Osteocyte (in vitro differentiated cells): ENCODE measurements around the gene RGS12. TPM values are rescaled to one million over a fixed set of nuclear protein-coding genes. Genes with fewer than 3 reads are reported as not detected.

ENCODE experiments used
- DNase-seq: peaks from one replicate; pipeline ENCODE4 v3.0.0; 2021; ENCODE audit warnings: mixed read lengths; ENCODE audit not compliant: unreplicated experiment; ENCODE audit errors: extremely low spot score
- H3K27ac Mint-ChIP-seq: one replicate; pipeline ENCODE4 v1.8.0; 2021; ENCODE audit warnings: mild to moderate bottlenecking, mixed read lengths; ENCODE audit not compliant: unreplicated experiment
- H3K27me3 Mint-ChIP-seq: one replicate; pipeline ENCODE4 v1.8.0; 2021; ENCODE audit warnings: mixed read lengths; ENCODE audit not compliant: unreplicated experiment
- H3K36me3 Mint-ChIP-seq: one replicate; pipeline ENCODE4 v1.8.0; 2021; ENCODE audit warnings: mixed read lengths; ENCODE audit not compliant: unreplicated experiment
- H3K4me1 Mint-ChIP-seq: one replicate; pipeline ENCODE4 v1.8.0; 2021; ENCODE audit warnings: mixed read lengths; ENCODE audit not compliant: unreplicated experiment
- H3K4me3 Mint-ChIP-seq: one replicate; pipeline ENCODE4 v1.8.0; 2021; ENCODE audit warnings: mild to moderate bottlenecking, moderate library complexity, mixed read lengths; ENCODE audit not compliant: unreplicated experiment
- H3K9me3 Mint-ChIP-seq: one replicate; pipeline ENCODE4 v1.8.0; 2021; ENCODE audit warnings: mixed read lengths; ENCODE audit not compliant: unreplicated experiment
- total RNA-seq: library from RNA; stranded (reverse); gene quantifications from 2 replicates; pipeline ENCODE4 v1.2.1, GENCODE V29; 2021
- TF ChIP-seq, protein P1 (sequence below): fragments of 200-600 bp; sonication (generic); IDR thresholded peaks from 2 replicates; pipeline ENCODE4 v1.5.0; 2021; ENCODE audit warnings: antibody characterized with exemption, mild to moderate bottlenecking, moderate library complexity

RGS12 gene
- total RNA-seq, 1 donor from 2014 or later: 32.5 TPM

DNA sequence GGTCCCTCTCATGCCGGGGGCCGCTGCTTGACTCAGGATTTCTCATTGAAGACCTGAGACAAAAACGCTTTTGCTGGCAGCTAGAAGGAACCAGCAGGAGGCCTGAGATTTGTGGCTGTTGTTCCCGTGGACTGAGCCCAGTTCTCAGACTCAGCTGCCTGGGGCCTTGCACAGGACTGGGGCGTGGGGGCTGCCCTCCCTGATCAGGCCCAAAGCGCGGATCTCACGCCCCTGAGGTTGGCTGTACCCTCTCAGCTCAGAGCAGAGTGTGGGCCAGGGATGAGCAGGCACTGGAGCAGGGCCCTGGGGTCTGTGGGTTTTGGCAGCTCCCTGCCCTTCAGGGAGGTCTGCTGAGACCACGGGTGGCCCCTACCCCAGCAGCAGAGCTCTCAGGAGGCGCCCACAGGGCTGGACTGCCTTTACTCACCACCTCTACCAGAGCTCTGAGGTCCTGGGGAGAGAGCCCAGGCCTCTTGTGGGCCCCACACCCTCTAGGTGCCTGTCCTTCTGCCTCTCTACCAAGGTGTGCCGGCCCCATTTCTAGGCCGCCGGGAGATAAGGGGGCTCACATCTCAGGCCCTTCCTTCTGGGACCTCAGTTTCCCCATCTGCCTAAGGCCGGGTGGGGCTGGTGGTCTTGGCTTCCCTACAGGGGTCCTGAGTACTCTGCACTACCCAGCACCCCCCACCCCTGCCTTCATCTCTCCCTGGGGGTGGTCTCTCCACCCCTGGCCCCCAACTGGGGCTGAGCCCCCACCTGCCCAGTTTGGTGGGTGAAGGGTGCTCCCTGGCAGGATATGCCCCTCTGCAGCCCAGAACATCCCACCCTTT lies 38.3 kb upstream of the RGS12 start:
- Mint-ChIP-seq H3K4me1 (no peaks in the 10 kb centered on the region), H3K27ac (no peak overlapping the region), H3K4me3 (no peak overlapping the region), H3K27me3 (no peaks in the 10 kb centered on the region), H3K36me3 (no peaks in the 10 kb centered on the region), H3K9me3 (no peaks in the 10 kb centered on the region)
- DNase-seq: no peak
- TF ChIP-seq, protein P1, sequence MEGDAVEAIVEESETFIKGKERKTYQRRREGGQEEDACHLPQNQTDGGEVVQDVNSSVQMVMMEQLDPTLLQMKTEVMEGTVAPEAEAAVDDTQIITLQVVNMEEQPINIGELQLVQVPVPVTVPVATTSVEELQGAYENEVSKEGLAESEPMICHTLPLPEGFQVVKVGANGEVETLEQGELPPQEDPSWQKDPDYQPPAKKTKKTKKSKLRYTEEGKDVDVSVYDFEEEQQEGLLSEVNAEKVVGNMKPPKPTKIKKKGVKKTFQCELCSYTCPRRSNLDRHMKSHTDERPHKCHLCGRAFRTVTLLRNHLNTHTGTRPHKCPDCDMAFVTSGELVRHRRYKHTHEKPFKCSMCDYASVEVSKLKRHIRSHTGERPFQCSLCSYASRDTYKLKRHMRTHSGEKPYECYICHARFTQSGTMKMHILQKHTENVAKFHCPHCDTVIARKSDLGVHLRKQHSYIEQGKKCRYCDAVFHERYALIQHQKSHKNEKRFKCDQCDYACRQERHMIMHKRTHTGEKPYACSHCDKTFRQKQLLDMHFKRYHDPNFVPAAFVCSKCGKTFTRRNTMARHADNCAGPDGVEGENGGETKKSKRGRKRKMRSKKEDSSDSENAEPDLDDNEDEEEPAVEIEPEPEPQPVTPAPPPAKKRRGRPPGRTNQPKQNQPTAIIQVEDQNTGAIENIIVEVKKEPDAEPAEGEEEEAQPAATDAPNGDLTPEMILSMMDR: no peak

DNA sequence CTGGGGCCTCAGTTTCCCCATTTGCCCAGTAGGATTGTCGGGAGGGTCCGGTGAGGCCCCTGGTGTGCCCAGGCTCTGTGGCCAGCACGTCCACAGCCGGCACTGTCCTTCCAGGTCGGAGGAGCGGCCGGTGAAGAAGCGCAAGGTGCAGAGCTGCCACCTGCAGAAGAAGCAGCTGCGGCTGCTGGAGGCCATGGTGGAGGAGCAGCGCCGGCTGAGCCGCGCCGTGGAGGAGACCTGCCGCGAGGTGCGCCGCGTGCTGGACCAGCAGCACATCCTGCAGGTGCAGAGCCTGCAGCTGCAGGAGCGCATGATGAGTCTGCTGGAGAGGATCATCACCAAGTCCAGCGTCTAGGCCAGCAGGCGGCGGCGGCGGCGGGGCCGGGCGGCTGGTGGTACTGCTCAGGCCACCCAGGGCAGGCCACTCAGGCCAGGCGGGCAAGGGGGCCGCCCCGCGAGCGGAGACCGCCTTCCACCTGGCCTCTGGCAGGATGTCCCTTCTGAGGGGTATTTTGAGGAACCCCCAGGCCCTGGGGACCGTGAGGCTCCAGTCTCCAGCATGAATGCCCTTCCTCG lies 37.1 kb upstream of the RGS12 start:
- Mint-ChIP-seq H3K9me3 (no peaks in the 10 kb centered on the region), H3K27ac (no peak overlapping the region), H3K27me3 (no peaks in the 10 kb centered on the region), H3K4me3 (no peak overlapping the region), H3K4me1 (no peaks in the 10 kb centered on the region), H3K36me3 (no peaks in the 10 kb centered on the region)
- TF ChIP-seq, protein P1: no peak
- DNase-seq: no peak

DNA sequence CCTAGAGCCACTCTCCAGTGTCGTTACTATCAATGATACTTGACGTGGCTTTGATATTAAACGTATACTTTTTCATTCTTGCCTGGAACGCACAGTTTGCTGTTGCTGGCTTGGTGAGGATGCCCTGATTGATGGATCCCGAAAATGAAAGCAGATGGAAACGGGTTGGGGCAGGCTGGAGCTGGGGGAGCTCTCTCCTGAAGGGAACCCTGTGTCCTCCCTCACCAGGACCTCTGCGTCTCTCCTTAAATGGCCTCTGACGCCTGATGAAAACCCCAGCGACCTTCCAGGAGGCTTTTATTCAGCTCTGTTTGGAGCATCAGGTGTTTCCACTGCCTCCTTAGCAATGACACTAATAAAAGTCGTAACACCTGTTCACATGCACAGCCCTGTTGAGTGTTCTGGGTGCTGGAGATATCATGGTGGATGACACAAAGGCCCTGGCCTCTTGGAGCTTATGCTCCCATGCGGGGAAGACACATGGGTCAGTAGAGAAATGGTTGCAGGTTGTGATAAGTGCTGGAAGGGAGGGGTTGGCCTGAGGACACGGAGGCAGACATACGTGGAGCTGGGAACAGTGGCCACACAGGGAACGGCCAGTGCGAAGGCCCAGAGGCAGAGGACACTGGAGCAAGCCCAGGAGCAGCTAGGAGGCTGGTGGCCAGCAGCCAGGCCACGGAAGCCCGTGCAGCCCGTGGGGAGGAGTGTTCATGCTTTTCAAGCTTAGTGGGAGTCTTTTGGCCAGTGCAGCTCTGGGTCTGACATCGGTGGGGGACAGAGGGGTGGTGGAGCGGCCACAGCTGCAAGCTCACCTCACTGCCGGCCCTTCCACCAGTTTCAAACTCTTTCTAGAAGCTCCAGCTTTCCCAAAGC lies 36.4 kb upstream of the RGS12 start:
- Mint-ChIP-seq H3K27me3 (no peaks in the 10 kb centered on the region), H3K4me1 (no peaks in the 10 kb centered on the region), H3K27ac (no peak overlapping the region), H3K36me3 (no peaks in the 10 kb centered on the region), H3K9me3 (no peaks in the 10 kb centered on the region), H3K4me3 (no peak overlapping the region)
- peak; percentile 64 for DNase-seq
- TF ChIP-seq, protein P1: no peak

DNA sequence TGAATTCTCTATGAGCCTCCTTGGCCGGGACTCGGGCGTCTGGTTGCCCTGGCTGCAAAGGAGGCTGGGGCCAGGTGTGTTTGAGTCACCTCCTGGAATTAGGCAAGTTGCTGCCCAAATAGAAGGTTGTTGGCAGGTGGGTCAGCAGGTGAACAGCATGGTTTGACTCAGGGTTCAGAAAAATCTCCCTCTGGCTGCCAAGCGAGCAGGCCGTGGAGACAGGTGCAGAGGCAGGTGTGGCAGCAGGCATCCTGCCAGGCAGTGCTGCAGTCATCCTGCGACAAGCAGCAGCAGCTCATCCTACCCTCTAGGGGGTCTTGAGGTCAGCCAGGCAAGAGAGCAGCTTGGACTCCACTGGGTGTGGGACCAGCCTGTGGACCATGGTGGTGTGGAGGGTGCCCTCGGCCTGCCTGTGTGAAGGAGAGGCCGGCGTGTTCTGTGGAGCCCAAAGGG lies 35.7 kb upstream of the RGS12 start:
- TF ChIP-seq, protein P1: no peak
- no peaks in the 10 kb centered on the region for H3K36me3 Mint-ChIP-seq
- H3K4me3 Mint-ChIP-seq: no peak overlapping the region
- peak; percentile 79 for DNase-seq
- no peaks in the 10 kb centered on the region for H3K4me1 Mint-ChIP-seq
- no peaks in the 10 kb centered on the region for H3K27me3 Mint-ChIP-seq
- no peaks in the 10 kb centered on the region for H3K9me3 Mint-ChIP-seq
- H3K27ac Mint-ChIP-seq: no peak overlapping the region
